ENCODE data around the gene FKBP2. TPM values are rescaled to one million over a fixed set of nuclear protein-coding genes. Genes with fewer than 3 reads are reported as not detected.
A peak's percentile ranks its signal among the peaks of the same experiment; 100 is the strongest.

Gene FKBP2
- polyA plus RNA-seq, 1 experiment: 76.2 TPM

GRCh38 chr11:64232182-64232966 is 8.5 kb upstream of the FKBP2 start:
- no peak for DNase-seq (ENCODE audit: low read depth)
- no peaks in the 10 kb centered on the region; the same call in 1 of the 2 replicates for H3K36me3 ChIP-seq (ENCODE audit: control insufficient read depth, insufficient read depth, low read length)
- no peak for TF ChIP-seq CTCF (IDR thresholded peaks at IDR 0.05; ENCODE audit: insufficient read depth, low read depth, low read length)
- POLR2A ChIA-PET: interaction anchor here (0.6 kb wide), 1 partner anchor 9 kb away, joined by 3 read pairs; the partner anchor contains the start of gene FKBP2
- CTCF ChIA-PET: interaction anchor here (0.9 to 3.0 kb wide), 2 partner anchors 11 to 19 kb away, joined by 3 to 15 read pairs; partner anchors contain the start of gene PLCB3
- no peak overlapping the region for H3K4me3 ChIP-seq (ENCODE audit: low read depth, low read length)
- H3K27me3 ChIP-seq (ENCODE audit: control insufficient read depth, insufficient read depth, low read length): no peaks in the 10 kb centered on the region

GRCh38 chr11:64232967-64233315 is 8.0 kb upstream of the FKBP2 start:
- Histone ChIP-seq H3K4me3 (ENCODE audit: low read depth, low read length) (no peak overlapping the region), H3K36me3 (ENCODE audit: control insufficient read depth, insufficient read depth, low read length) (no peaks in the 10 kb centered on the region; the same call in 1 of the 2 replicates), H3K27me3 (ENCODE audit: control insufficient read depth, insufficient read depth, low read length) (no peaks in the 10 kb centered on the region)
- POLR2A ChIA-PET: no interaction called here
- DNase-seq (ENCODE audit: low read depth): no peak
- CTCF ChIA-PET: interaction anchor here (0.9 to 3.0 kb wide), 2 partner anchors 11 to 18 kb away, joined by 3 to 15 read pairs; partner anchors contain the start of gene PLCB3
- TF ChIP-seq CTCF (IDR thresholded peaks at IDR 0.05; ENCODE audit: insufficient read depth, low read depth, low read length): no peak

- Histone ChIP-seq H3K36me3 (ENCODE audit: control insufficient read depth, insufficient read depth, low read length) (peaks cover 4% of the 10 kb centered on the region), H3K4me3 (ENCODE audit: low read depth, low read length) (peak within 1 kb of the TSS; percentile 56), H3K27me3 (ENCODE audit: control insufficient read depth, insufficient read depth, low read length) (no peaks in the 10 kb centered on the region)
- no peak for TF ChIP-seq CTCF (IDR thresholded peaks at IDR 0.05; ENCODE audit: insufficient read depth, low read depth, low read length)
- no peak for DNase-seq (ENCODE audit: low read depth)
- POLR2A ChIA-PET: no interaction called here
- CTCF ChIA-PET: interaction anchor here (1.0 to 3.0 kb wide), 2 partner anchors 17 to 70 kb away, joined by 3 to 15 read pairs; partner anchors contain the start of gene PLCB3
These were observed 6.8 kb upstream of the FKBP2 start, which contains the start of gene VEGFB for GRCh38 chr11:64233913-64234586. Gene VEGFB, plus strand, starts transcription at chr11:64234584. Its CDS starts 250 bp downstream, at chr11:64234834.

- ChIA-PET POLR2A (no interaction called here), CTCF (interaction anchor here (1.0 to 3.0 kb wide), 2 partner anchors 16 to 70 kb away, joined by 3 to 15 read pairs; partner anchors contain the start of gene PLCB3)
- Histone ChIP-seq H3K27me3 (ENCODE audit: control insufficient read depth, insufficient read depth, low read length) (no peaks in the 10 kb centered on the region), H3K36me3 (ENCODE audit: control insufficient read depth, insufficient read depth, low read length) (peaks cover 4% of the 10 kb centered on the region), H3K4me3 (ENCODE audit: low read depth, low read length) (peak overlapping the region; percentile 56)
- TF ChIP-seq CTCF (IDR thresholded peaks at IDR 0.05; ENCODE audit: insufficient read depth, low read depth, low read length): no peak
- no peak for DNase-seq (ENCODE audit: low read depth)
These were observed 6.1 kb upstream of the FKBP2 start for GRCh38 chr11:64234647-64235379.

Measured in BJ (cell line).